Neural cell (in vitro differentiated cells): ENCODE data around the gene ZNF292. TPM values are rescaled to one million over a fixed set of nuclear protein-coding genes. Genes with fewer than 3 reads are reported as not detected.
"Not testable (repeated sequence)": the region's sequence is repeated elsewhere in the genome, so short reads cannot be mapped to it uniquely, and the experiment has no call there.

Source experiments
- H2AFZ ChIP-seq: fragments of 200-600, 300-800 bp; sonication (generic), shearing (Covaris generic); 2 replicates; pipeline ENCODE4 v1.6.0; 2014; ENCODE audit warnings: low read depth, mild to moderate bottlenecking, antibody characterized with exemption, low read length, moderate library complexity
- H3F3A ChIP-seq: fragments of 200-600 bp; shearing (Covaris generic); 2 replicates; pipeline ENCODE4 v1.6.1; 2016; ENCODE audit warnings: mild to moderate bottlenecking, moderate library complexity, mixed read lengths, antibody characterized with exemption, low read length; ENCODE audit not compliant: insufficient read depth, poor library complexity, severe bottlenecking
- H3K27ac ChIP-seq: fragments of 200-600, 300-800 bp; sonication (generic), shearing (Covaris generic); 2 replicates; pipeline ENCODE4 v1.5.1; 2014; ENCODE audit warnings: mild to moderate bottlenecking, low read length, moderate library complexity
- H3K27me3 ChIP-seq: fragments of 300-800, 200-600 bp; sonication (generic), shearing (Covaris generic); 2 replicates; pipeline ENCODE4 v1.6.0; 2014; ENCODE audit warnings: mild to moderate bottlenecking, low read depth, low read length, moderate library complexity; ENCODE audit not compliant: insufficient read depth
- H3K36me3 ChIP-seq: fragments of 300-800, 200-600 bp; sonication (generic), shearing (Covaris generic); 2 replicates; pipeline ENCODE4 v1.5.1; 2014; ENCODE audit warnings: mild to moderate bottlenecking, antibody characterized with exemption, low read length, moderate library complexity; ENCODE audit not compliant: insufficient read depth
- H3K4me2 ChIP-seq: fragments of 300-800, 200-600 bp; sonication (generic), shearing (Covaris generic); 2 replicates; pipeline ENCODE4 v1.6.0; 2014; ENCODE audit warnings: mild to moderate bottlenecking, low read length
- H3K4me3 ChIP-seq: fragments of 300-800, 200-600 bp; sonication (generic), shearing (Covaris generic); 2 replicates; pipeline ENCODE4 v1.5.1; 2014; ENCODE audit warnings: mild to moderate bottlenecking, low read length, moderate library complexity
- H3K79me2 ChIP-seq: fragments of 200-600 bp; shearing (Covaris generic); replicated peaks from 2 replicates; pipeline ENCODE4 v1.6.0; 2014; ENCODE audit warnings: mild to moderate bottlenecking, low read length, moderate library complexity; ENCODE audit not compliant: insufficient read depth
- H3K9ac ChIP-seq: fragments of 300-800, 200-600 bp; sonication (generic), shearing (Covaris generic); 2 replicates; pipeline ENCODE4 v1.6.1; 2016; ENCODE audit warnings: mild to moderate bottlenecking, low read length, mixed read lengths
- H3K9me2 ChIP-seq: fragments of 200-600 bp; shearing (Covaris generic); 2 replicates; pipeline ENCODE4 v1.6.1; 2016; ENCODE audit warnings: mild to moderate bottlenecking, low read length, mixed read lengths; ENCODE audit not compliant: insufficient read depth
- H3K9me3 ChIP-seq: fragments of 200-600, 300-800 bp; sonication (generic), shearing (Covaris generic); 2 replicates; pipeline ENCODE4 v1.6.1; 2016; ENCODE audit warnings: mild to moderate bottlenecking, mixed run types, low read length, moderate library complexity, mixed read lengths
- H4K20me1 ChIP-seq: fragments of 200-600 bp; shearing (Covaris generic); 2 replicates; pipeline ENCODE4 v1.6.1; 2016; ENCODE audit warnings: mild to moderate bottlenecking, mixed run types; ENCODE audit not compliant: insufficient read depth
- EP300 ChIP-seq: fragments of 450-650 bp; conservative IDR thresholded peaks from 2 replicates; pipeline ENCODE4 v1.6.1; 2014; ENCODE audit warnings: antibody characterized with exemption, mild to moderate bottlenecking, moderate library complexity; ENCODE audit not compliant: poor library complexity, severe bottlenecking
- EZH2 ChIP-seq: fragments of 200-600, 300-800 bp; shearing (Covaris generic), sonication (generic); IDR thresholded peaks from 2 replicates; pipeline ENCODE4 v1.6.1; 2014; ENCODE audit warnings: antibody characterized with exemption, low read length, borderline replicate concordance, mild to moderate bottlenecking; ENCODE audit not compliant: insufficient read depth, poor library complexity, severe bottlenecking
- MXI1 ChIP-seq: fragments of 450-650 bp; conservative IDR thresholded peaks from 2 replicates; pipeline ENCODE4 v1.6.1; 2014; ENCODE audit warnings: antibody characterized with exemption, mild to moderate bottlenecking; ENCODE audit not compliant: poor library complexity, severe bottlenecking
- POLR2AphosphoS5 ChIP-seq: IDR thresholded peaks from 2 replicates; pipeline ENCODE4 v1.6.1; 2012
- SMC3 ChIP-seq: fragments of 450-650 bp; conservative IDR thresholded peaks from 2 replicates; pipeline ENCODE4 v1.6.1; 2014; ENCODE audit warnings: antibody characterized with exemption, mild to moderate bottlenecking, moderate library complexity; ENCODE audit not compliant: poor library complexity
- polyA plus RNA-seq: library from polyadenylated mRNA; depleted of rRNA; stranded (reverse); fragments of >200 nt; gene quantifications from 2 replicates; pipeline ENCODE4 v1.2.3, GENCODE V29; 2014
- TF ChIP-seq, protein P1 (sequence below): fragments of 450-650 bp; IDR thresholded peaks from 2 replicates; pipeline ENCODE4 v1.5.1; 2014; ENCODE audit warnings: antibody characterized with exemption, mild to moderate bottlenecking, moderate library complexity; ENCODE audit not compliant: poor library complexity, severe bottlenecking
- TF ChIP-seq, protein P2 (sequence below): IDR thresholded peaks from 2 replicates; pipeline ENCODE4 v1.6.1; 2012; ENCODE audit warnings: borderline replicate concordance

ZNF292 gene
- polyA plus RNA-seq, 1 donor from 2014 or later = 29.8 TPM

DNA sequence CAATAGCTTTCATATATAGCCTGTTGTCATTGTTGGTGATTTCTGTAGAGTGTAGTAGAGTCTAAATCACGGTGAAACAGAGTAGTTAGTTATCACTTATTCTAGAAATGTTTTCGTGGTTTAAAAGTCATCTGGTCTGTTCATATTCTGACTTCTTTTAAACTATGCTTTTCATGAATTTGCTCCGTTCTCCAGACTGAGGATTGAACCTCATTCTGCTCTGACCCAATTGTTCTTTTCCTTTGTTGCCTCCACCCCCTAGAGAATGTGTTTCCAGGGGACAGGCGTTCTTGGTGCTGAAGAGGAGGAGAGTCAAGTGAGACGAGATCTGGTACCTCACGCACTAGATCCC lies 748 bp upstream of the ZNF292 start:
- H3K79me2 ChIP-seq = peaks cover 39% of the 10 kb centered on the region

DNA sequence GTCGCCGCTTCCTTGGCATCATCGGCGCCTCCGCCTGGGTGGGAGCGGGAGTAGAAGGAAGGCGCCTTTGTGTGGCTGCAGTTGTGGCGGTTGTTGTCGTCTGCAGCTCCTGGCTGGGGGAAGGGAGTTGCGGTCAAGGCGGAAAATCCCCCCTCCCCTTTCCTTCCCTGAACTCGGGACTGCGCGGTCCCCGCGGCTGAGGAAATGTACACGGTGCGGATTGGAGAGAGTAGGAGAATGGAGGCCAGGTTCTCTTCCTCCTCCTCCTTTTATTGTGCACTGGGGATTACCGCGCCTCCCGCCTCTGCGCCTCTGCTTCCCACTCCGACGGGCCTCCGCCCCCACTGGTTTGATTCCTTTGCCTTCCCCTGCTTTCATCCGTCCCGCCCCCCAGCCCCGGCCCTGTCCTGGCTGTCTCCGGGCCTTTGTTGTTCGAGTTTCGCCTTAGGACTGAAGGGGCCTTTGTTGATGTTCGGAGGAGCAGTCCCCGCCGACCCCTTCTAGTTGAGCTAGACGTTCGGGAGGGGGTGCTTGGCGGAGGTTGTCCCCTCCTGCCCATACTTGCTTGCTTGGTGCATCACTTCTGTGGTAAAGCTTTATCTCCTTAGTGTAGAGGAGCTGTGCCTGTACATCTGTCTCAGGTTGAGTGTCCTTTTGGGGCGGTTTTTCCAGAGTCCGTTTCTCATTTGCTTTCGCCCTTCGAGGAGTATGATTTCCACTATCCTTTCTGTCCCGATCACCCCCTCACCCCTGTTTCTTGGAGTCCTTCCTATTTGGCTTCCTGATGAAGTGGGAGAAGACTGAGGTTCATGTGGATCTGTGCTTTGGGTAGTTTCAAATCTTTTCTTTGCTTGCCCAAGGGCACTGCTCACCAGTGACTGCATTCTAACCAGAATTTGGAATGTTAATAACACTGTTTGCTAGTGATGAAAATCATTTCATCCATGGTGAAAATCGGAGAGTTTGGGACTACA lies 764 bp downstream of the ZNF292 start:
- Histone ChIP-seq H3K79me2 (peaks cover 54% of the 10 kb centered on the region), H4K20me1 (peaks cover 6% of the 10 kb centered on the region), H3K4me3 (peak overlapping the region; percentile 87), H3K4me2 (peak overlapping the region; percentile 71), H3K36me3 (no peaks in the 10 kb centered on the region), H3K9me3 (no peaks in the 10 kb centered on the region), H3K27me3 (no peaks in the 10 kb centered on the region), H3K9ac (peak overlapping the region; percentile 99), H2AFZ (peak overlapping the region; percentile 73), H3K27ac (peak overlapping the region; percentile 94), H3K9me2 (no peaks in the 10 kb centered on the region), H3F3A (peaks cover 4% of the 10 kb centered on the region)
- TF ChIP-seq, protein P1, sequence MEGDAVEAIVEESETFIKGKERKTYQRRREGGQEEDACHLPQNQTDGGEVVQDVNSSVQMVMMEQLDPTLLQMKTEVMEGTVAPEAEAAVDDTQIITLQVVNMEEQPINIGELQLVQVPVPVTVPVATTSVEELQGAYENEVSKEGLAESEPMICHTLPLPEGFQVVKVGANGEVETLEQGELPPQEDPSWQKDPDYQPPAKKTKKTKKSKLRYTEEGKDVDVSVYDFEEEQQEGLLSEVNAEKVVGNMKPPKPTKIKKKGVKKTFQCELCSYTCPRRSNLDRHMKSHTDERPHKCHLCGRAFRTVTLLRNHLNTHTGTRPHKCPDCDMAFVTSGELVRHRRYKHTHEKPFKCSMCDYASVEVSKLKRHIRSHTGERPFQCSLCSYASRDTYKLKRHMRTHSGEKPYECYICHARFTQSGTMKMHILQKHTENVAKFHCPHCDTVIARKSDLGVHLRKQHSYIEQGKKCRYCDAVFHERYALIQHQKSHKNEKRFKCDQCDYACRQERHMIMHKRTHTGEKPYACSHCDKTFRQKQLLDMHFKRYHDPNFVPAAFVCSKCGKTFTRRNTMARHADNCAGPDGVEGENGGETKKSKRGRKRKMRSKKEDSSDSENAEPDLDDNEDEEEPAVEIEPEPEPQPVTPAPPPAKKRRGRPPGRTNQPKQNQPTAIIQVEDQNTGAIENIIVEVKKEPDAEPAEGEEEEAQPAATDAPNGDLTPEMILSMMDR = peak; percentile 9
- TF ChIP-seq, protein P2, sequence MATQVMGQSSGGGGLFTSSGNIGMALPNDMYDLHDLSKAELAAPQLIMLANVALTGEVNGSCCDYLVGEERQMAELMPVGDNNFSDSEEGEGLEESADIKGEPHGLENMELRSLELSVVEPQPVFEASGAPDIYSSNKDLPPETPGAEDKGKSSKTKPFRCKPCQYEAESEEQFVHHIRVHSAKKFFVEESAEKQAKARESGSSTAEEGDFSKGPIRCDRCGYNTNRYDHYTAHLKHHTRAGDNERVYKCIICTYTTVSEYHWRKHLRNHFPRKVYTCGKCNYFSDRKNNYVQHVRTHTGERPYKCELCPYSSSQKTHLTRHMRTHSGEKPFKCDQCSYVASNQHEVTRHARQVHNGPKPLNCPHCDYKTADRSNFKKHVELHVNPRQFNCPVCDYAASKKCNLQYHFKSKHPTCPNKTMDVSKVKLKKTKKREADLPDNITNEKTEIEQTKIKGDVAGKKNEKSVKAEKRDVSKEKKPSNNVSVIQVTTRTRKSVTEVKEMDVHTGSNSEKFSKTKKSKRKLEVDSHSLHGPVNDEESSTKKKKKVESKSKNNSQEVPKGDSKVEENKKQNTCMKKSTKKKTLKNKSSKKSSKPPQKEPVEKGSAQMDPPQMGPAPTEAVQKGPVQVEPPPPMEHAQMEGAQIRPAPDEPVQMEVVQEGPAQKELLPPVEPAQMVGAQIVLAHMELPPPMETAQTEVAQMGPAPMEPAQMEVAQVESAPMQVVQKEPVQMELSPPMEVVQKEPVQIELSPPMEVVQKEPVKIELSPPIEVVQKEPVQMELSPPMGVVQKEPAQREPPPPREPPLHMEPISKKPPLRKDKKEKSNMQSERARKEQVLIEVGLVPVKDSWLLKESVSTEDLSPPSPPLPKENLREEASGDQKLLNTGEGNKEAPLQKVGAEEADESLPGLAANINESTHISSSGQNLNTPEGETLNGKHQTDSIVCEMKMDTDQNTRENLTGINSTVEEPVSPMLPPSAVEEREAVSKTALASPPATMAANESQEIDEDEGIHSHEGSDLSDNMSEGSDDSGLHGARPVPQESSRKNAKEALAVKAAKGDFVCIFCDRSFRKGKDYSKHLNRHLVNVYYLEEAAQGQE = peak; percentile 43
- TF ChIP-seq POLR2AphosphoS5 (peak; percentile 43), MXI1 (no peak)

More for the DNA sequence above, 748 bp upstream of the ZNF292 start:
- TF ChIP-seq, protein P1 = no peak
- TF ChIP-seq SMC3 (no peak), EZH2 (no peak), EP300 (no peak), POLR2AphosphoS5 (peak; percentile 68)
- TF ChIP-seq, protein P2 = no peak
- Histone ChIP-seq H3F3A (peaks cover 4% of the 10 kb centered on the region), H3K27ac (peak overlapping the region; percentile 94), H3K4me2 (peak overlapping the region; percentile 91), H3K36me3 (no peaks in the 10 kb centered on the region), H3K9me2 (no peaks in the 10 kb centered on the region), H3K9me3 (no peaks in the 10 kb centered on the region), H3K27me3 (no peaks in the 10 kb centered on the region), H2AFZ (peak overlapping the region; percentile 47), H3K4me3 (peak overlapping the region; percentile 87), H3K9ac (peak overlapping the region; percentile 99), H4K20me1 (no peaks in the 10 kb centered on the region)

DNA sequence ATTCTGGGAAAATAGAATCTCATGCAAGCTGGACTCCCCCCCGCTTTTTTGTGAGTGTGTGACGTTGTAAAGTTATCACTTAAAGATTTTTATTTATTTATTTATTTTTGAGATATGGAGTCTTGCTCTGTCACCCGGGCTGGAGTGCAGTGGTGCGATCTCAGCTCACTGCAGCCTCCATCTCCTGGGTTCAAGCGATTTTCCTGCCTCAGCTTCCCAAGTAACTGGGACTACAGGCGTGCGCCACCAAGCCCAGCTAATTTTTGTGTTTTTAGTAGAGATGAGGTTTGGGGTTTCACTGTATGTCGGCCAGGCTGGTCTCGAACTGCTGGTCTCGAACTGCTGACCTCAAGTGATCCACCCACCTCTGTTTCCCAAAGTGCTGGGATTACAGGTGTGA lies 2.2 kb downstream of the ZNF292 start:
- peak overlapping the region; percentile 99 for H3K9ac ChIP-seq
- peak overlapping the region; percentile 87 for H3K4me3 ChIP-seq

More for the DNA sequence above, 2.2 kb downstream of the ZNF292 start:
- not testable (repeated sequence) for H3K9me2 ChIP-seq, H3K27me3 ChIP-seq, H3K36me3 ChIP-seq, H2AFZ ChIP-seq, H3K9me3 ChIP-seq, H3F3A ChIP-seq
- peak overlapping the region; percentile 71 for H3K4me2 ChIP-seq
- H3K79me2 ChIP-seq = peaks cover 69% of the 10 kb centered on the region
- peak overlapping the region; percentile 94 for H3K27ac ChIP-seq
- H4K20me1 ChIP-seq = peaks cover 12% of the 10 kb centered on the region
